ENCODE results near the gene MYO5C.

The MYO5C gene, protein sequence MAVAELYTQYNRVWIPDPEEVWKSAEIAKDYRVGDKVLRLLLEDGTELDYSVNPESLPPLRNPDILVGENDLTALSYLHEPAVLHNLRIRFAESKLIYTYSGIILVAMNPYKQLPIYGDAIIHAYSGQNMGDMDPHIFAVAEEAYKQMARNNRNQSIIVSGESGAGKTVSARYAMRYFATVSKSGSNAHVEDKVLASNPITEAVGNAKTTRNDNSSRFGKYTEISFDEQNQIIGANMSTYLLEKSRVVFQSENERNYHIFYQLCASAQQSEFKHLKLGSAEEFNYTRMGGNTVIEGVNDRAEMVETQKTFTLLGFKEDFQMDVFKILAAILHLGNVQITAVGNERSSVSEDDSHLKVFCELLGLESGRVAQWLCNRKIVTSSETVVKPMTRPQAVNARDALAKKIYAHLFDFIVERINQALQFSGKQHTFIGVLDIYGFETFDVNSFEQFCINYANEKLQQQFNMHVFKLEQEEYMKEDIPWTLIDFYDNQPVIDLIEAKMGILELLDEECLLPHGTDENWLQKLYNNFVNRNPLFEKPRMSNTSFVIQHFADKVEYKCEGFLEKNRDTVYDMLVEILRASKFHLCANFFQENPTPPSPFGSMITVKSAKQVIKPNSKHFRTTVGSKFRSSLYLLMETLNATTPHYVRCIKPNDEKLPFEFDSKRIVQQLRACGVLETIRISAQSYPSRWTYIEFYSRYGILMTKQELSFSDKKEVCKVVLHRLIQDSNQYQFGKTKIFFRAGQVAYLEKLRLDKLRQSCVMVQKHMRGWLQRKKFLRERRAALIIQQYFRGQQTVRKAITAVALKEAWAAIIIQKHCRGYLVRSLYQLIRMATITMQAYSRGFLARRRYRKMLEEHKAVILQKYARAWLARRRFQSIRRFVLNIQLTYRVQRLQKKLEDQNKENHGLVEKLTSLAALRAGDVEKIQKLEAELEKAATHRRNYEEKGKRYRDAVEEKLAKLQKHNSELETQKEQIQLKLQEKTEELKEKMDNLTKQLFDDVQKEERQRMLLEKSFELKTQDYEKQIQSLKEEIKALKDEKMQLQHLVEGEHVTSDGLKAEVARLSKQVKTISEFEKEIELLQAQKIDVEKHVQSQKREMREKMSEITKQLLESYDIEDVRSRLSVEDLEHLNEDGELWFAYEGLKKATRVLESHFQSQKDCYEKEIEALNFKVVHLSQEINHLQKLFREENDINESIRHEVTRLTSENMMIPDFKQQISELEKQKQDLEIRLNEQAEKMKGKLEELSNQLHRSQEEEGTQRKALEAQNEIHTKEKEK (N-terminal part only)

DNA sequence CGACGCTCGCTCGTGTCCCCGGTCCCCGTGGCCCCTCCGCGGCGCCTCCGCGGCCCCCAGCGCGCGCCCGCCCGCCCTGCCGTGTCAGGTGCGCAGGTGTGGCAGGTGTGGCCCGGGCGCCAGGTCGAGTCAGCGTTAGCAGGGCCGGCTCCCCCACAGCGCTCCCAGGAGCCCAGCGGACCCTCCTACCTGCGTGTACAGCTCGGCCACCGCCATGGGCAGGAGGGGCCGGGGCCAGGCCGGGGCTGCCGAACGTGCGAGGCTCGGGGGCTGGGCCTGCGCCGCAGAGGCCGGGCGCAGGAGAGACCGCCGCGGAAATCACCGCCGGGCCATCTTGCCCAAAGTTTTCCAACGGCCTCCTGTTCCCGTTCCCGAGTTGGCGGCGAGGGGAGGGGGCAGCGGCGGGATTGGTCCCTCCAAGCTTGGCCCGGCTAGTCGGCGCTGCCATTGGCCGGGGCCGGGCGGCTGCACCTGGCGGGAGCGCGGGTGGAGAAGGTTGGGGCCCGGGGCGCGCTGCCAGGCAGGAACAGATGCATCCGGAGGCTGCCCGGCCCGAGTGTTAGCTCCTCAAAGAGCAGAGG is at the start of gene MYO5C:
Gene MYO5C (minus strand): TSS at position 384 of the 581 bp plus-strand sequence. CDS start 168 bp downstream, at position 216.
- FAIRE-seq: no peak

DNA sequence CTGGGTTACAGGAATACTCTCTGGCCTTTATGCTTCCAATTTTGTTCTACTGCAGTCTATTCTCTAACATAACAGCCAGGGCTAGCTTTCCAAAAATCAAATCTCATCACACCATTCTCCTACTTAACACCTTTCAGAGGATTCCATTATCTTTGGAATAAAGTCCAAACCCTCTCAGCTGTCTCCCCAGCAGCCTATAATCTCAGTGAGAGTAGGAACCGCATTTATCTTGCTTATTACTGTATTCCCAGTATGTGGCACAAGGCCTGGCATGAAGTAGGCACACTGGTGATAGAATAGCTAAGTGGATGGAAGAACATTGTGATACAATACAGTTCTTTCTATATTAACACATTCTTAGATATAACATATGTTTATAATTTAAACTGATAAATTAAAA is 49.0 kb upstream of the MYO5C start:
- FAIRE-seq: no peak

DNA sequence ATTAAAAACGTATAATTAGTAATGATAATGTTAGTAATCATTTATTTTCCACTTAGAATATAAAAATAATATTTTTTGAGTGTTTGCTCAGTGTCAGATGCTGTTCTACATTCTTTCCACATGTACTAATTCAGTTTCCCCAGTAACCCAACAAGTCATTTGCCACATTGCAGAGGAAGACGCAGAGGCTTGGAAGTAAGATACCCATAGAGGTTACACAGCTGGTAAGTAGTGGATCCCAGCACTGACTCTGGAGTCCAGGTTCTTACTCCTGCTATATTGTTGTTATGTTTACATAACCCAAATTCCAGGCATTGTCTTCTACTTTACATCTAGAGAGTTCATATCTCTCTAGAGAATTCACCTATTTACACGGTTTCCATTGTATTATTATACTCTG is 48.2 kb upstream of the MYO5C start:
- FAIRE-seq: no peak

DNA sequence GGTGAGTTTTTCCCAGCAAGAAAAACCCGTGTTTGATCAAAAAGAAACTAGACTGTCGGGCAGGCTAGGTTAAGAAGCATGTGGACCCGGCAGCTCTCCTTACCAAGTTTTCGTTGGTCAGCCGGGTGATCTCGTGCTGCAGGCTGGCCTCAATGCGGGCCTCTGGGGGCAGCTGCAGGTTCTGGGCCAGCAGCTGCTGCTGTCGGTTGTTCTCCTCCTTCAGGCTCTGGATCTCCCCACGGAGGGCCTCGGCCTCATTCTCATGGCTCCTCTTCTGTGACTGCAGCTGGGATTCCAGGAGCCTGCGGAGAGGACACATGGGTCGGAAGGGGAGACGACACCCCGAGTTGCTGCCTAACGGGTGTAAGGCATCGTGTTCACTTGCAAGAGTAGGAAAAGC is 44.5 kb upstream of the MYO5C start:
- FAIRE-seq: no peak

DNA sequence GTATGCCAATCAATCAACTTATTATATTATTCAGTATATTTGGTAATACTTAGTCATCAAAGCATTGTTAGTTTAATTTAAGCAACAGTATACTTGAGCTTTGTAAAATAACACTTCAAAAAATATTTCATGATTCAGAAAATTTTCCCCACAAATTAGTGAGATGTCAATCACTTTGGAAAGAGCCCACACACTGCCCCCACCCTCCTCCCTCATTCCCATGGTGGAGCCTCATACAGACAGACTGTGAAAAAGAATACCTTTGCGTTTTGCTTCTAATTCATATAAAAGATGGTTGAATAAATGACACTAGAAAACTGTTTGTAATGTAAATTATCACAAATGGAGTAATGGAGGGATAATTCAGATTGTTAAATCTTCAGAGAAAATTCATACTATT is 43.3 kb upstream of the MYO5C start:
- FAIRE-seq: no peak

DNA sequence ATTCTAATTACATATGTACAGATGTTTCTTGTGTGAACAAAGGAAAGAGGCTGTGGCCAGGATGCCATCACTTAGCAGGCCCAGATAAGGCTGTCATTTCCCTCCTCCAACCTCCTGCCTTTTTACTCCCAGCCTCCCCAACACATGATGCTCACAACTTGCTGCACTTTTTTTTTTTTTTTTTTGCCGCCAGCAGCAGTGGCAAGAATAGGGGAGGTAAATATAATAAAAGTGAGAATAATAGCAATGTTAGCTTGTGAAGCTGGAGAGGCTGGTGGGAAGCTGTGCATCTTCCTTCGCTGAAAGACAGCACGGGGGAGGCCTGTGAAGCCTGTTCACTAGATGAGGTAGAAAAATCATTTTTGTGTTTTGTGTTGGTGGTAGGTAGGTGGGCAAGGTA is 42.5 kb upstream of the MYO5C start:
- no peak for FAIRE-seq

DNA sequence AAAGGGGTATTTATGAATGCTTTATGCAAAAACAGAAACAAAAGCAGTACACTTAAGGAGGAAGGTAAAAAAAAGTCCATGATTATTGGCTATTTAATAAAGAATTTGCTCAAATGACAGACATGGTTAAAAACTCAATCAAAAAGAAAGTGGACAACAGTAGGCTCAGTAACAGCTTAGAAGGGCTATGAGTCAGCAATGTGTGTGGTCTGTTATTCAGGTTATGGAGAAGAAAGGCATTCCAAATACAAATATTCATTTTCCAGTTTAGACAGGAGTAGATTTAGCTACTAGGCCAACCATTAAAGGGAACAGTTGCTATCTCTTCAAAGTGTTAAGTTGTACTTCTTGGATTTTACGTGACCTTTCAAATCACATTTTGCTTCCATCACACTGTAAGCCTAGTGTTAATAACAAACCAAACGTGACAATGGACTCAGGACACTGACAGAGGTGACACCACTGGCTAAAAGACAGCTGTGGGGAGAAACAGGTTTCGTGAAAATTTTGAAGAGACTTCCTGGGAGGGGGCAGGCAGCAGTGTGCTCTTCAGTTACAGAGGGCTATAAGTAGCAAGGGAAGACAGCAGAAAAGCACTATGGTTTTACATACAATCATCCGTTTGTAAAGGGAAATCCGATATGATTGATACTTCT is 41.7 kb upstream of the MYO5C start:
- no peak for FAIRE-seq

DNA sequence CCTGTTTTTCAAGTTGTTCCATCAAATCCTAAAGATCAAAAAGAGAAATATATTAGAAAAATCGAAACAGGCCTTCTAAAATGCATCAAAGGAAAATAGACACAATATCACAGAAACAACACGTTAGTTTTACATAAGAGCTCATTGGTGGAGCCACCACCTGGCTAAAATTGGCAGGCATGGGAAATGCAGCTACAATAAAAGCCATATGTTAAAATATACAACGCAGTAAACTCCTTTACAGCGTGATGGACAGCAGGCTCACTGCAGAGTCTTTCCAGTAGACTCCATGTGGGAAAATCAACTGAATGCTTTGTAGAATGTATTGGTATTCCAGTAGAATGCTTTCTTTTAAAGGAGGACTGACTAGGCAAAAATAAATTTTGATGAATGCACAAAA is 40.9 kb upstream of the MYO5C start:
- FAIRE-seq: no peak

DNA sequence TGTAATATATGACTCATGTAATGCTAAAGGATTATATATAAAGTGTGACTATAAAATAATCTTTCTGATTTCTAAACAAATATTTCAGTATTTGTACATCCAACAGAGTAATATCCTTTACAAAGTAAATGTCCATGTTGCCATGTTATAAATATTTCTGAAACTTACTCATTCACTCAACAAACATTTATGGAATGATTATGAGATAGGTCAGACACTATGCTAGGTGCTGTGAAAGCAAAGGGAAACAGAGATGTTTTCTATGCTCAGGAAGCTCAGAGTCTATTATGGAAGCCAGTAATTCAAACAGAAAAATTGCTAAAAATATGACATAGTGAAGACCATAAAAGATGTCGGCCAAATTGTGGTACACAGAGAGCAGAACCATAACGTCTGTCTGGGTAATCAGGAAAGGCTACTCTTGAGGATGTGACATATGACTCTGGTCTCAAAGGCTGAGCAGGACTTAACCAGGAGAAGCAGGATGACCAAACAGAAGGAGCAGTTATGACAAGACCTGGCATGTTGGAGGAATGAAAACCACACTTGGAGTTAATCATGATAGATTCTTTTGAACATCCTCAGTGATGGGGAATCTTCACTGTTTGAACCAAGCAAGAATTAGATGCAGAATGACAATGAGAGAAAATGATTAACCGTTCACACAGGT is 39.0 kb upstream of the MYO5C start:
- no peak for FAIRE-seq

DNA sequence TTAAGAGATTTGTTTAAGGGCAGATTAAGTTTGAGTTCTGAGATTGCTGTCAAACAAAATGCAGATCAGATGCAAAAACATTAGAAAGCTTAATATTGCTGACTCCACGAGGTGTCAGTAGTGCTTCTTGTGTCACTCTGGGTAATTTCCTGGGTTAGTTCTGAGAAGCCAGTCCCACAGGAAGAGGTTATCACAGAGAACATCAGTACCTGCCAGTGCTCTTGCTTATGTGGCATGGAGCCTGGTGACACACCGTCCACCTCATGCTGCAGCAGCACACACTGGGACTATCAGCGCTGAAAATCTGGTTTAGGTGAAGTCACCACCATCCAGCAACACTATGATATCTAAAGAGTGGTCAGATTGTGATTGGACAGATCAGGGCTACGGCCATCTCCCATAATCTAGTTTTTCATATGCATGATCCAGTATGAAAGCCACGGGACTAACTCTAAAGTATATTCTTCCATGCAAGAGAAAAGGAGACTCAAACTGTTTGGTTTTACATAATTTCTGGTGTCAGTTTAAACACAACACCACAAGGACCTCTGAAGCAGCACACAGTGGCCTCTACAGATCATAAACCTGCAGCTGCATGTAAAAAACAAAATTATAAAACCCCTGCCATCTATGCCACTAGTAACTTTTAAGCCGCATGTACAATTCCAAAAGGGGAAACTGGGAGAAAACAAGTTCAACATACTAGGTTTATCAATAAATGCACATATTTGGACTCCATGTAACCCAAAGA is 36.1 kb upstream of the MYO5C start:
- FAIRE-seq: no peak

DNA sequence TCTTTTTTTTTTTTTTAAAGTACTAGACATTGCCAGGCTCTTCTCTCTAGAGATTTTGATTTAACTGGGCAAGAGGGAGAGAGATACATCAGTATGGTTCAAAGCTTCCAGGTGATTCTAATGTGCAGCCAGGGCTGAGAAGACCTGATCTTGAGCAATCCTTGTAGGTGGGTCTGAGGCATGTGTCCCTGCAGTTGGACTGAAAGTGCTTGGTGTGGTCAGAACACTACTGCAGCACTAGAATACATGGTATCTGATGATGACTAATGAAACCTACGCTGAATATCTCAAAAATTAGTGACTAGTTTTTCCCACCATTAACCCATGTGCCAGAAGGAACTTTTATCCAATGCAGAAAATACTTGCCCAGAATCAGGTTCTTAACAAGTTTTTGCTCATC is 34.4 kb upstream of the MYO5C start:
- no peak for FAIRE-seq

DNA sequence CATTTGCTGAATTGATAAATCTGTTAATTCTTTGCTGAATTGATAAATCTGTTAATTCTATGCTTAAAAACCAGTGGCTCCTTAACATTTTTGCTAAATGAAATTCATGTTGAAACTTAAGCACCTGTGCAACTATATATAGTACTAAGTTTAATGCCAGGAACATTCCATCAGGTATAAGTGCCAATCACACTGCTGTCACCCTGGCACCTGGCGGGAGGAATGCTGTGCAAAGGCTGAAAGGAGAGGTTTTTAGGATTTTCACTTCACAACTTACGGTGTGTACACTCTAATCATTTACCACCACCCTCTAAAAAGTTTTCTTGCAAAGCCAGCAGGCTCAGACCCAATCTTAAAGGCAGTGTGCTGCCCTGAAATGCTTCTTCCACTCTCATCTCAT is 33.5 kb upstream of the MYO5C start:
- no peak for FAIRE-seq

DNA sequence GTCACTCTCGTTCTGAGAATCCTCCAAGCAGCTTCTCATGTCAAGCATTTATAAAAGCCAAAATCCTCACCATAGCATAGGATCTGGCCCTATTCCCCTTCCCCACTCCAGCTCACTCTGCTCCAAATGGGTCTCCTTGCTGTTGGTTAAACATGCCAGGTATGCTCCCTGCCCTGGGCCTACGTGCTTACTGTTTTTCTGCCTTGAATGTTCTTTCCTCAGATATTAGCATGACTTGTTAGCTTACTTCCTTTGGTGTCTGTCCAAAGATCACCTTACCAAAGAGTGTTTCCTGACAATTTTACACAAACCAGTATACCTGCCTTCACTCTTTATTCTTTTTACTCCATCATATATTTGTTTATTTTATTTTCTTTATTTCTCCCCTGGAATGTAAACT is 33.1 kb upstream of the MYO5C start:
- no peak for FAIRE-seq

DNA sequence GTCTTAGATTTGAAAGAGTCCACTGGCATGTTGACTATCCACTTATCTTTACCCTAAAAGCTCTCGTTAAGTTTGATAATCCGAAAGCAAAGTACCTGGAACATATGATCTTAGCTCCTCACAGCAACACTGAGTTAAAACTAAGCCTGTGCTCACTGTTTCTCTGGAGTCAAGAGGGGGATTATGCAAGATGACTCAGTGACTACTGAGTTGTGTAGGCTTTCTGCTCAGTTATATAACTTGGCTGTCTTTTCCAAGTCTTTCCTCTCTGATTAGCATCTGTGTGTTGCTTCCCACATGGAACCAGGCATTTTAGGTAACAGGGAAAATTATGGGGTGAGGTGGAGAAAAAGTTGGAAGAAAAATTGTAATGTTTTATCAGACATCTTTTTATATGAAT is 31.2 kb upstream of the MYO5C start:
- no peak for FAIRE-seq

DNA sequence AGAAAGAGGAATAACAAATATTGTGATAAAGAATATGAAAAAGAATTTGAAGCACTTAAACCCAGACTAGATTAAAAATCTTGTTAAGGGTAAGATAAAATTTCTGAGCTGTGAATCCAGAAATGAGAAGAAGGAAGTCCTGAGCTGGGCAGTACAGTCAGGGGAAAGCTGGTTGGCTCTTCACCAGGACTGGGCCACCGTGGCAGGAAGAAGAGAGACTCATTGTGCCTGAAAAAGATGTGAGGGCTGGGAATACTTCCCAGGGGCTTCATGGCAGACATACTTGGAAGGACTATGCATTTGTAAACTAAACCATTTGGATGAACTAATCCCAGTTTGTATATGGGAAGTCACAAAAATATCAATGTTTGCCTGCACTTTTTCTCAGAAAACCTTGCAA is 28.5 kb upstream of the MYO5C start:
- FAIRE-seq: no peak

DNA sequence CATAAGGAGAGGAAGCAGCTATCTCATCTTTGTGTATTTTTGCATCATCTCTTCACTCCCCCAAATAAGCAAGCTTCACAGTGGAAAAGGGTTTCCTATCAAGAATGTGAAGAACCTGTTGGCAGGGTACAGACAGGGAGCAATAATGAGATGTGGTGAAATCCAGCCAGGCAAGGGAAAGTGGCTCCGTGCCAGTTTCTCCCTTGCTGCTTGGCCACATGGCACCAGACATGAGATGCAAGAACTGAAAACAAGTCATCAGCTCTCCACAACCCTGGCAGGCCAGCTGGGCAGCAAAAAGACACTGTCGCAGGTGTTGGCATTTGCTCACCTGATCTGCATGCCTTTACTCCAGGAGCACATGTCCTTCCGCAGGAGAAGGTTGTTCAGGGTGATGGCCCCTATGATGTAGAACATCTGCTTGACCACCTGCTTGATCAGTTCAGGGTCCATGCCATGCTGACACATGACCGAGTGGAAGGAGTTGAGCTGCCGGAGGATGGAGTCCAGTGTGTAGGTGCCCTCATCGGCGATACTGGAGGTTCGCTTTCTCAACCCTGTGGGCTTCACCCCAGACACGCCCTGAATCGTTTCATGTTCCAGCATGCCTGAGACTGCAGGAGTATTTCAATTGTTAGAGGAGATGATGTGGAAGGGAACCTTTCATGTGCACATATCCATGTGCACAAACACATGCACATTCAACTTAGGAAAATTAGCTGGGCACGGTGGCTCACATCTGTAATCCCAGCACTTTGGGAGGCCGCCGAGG is 23.3 kb upstream of the MYO5C start:
- FAIRE-seq: no peak

DNA sequence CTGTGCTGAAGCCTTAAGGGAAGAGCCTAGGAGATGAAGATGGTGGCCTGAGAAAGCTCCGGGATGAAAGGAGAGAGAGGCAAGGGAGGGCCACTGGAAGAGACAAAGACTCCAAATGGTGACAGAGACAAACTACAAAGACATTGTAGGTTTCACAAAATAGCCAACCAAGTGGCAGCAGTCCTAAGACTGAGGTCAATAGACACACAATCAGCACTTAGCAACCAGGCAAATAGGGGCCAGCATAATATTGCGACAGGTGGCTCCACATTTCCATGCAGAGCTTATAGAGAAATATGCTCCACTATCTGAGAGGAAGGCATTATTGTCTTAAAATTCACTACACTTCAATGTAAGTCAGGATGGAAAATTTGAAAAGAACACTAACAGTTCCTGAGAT is 22.1 kb upstream of the MYO5C start:
- no peak for FAIRE-seq

DNA sequence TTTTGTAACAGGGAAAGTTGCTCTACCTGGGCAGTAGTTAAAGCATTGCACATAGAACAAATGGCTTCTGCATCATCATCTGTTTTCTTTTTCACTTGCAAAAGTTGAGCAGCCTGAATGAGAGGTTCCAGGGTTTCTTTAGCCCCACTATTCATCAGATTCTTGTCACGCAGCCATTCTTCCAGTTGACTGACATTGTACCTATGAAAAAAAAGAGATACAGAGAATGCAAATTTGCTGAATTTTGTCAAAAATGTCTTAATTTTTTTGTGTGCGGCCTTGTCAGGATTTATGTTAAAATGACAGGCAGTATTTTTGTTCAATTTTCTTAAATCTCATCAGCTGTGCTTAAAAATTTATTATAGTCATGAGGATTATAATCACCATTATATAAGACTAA is 21.4 kb upstream of the MYO5C start:
- FAIRE-seq: no peak

DNA sequence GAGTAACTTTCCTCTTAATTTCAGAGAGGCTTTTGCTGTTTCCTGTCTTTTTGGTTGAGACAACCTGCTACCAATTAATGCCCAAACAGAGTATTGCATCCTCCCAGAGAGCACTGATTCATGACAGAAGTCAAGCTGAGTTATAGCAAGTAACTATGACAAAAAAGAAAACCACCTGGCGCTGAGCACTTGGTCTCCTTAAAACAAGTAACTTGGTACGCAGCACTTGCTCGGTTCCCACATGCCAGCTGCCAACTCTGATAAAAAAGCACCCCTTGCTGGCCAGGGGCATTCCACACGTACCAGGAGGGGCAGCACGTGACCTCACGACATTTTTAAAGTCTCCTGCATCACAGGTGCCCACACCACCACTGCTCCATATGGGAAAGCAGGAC is 13.5 kb upstream of the MYO5C start:
- FAIRE-seq: no peak

DNA sequence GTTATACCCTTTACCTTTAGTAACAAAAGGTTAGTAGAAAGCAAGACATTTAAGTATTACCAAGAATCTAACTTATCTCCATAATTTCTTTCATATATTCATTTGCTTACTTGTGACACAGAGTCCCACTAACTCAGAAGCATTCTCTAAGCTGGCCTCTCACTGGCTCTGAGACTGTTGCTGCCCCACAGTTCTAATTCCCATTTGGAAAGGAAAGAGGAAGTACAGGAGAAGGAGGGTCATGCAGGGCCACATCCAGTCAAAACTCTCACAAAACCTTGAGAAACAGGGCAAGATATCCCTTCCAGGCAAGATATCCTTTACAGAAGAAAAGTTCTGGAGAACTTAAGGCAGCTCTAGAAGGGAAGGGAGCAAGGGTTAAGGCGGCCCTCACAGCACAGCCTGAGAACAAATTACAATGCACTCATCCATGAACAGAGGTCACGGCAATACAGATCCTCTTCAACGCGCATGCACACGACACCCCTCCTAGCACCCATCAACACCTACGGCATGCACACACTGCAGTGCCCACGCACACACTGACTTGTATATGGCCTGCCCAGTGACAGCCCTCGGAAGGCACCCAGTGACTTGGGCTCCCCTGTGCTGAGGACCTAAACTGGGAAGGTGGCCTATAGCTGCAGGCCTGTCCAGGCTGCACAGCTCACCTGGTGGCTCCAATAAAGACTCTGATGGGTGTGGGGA is 13.0 kb upstream of the MYO5C start:
- FAIRE-seq: no peak

Measured in TTC549 (cell line).